Measurements from ENCODE around the gene SF3B2.

The SF3B2 gene

DNA sequence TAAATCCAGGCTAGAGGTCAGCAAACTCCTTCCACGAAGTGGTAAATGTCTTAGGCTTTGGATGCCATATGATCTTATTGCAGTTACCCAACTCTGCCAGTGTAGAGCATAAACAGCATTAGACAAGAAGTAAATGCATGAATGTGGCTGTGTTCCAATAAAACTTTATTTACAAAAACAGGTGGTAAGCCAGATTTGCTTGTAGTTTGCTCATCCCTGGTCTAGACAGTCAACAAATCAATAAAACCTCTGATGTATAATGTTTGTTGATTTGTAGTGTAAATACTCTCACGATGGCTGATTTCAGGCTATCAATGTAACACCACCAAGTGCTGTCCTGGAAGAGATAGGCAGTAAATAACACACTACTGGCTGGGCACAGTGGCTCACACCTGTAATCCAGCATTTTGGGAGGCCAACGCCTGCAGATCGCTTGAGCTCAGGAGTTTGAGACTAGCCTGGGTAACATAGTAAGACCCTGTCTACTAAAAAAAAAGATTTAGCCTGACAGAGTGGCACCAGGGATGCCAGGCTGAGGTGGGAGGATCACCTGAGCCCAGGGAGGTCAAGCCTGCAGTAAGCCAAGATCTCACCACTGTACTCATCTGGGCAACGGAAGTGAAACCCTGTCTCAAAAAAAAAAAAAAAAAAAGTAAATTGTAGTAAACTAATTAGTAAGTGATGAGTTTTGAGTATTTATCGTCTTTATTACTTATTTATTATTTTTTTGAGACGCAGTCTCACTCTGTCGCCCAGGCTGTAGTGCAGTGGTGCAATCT lies 19.0 kb upstream of the SF3B2 start:
- H3K27ac Mint-ChIP-seq: no peak overlapping the region
- no peak for DNase-seq (ENCODE audit: low spot score)
- H3K36me3 Mint-ChIP-seq (ENCODE audit: low read depth): no peaks in the 10 kb centered on the region
- H3K9me3 Mint-ChIP-seq: no peaks in the 10 kb centered on the region
- no peaks in the 10 kb centered on the region for H3K4me1 Mint-ChIP-seq (ENCODE audit: low read depth)
- H3K4me3 Mint-ChIP-seq: no peak overlapping the region
- peaks cover 4% of the 10 kb centered on the region for H3K27me3 Mint-ChIP-seq (ENCODE audit: low read depth)

GRCh38 chr11:66035653-66036333 lies 16.4 kb upstream of the SF3B2 start:
- DNase-seq (ENCODE audit: low spot score): no peak
- Mint-ChIP-seq H3K4me1 (ENCODE audit: low read depth) (no peaks in the 10 kb centered on the region), H3K27me3 (ENCODE audit: low read depth) (peaks cover 4% of the 10 kb centered on the region), H3K36me3 (ENCODE audit: low read depth) (no peaks in the 10 kb centered on the region), H3K9me3 (no peaks in the 10 kb centered on the region), H3K4me3 (no peak overlapping the region), H3K27ac (no peak overlapping the region)

DNA sequence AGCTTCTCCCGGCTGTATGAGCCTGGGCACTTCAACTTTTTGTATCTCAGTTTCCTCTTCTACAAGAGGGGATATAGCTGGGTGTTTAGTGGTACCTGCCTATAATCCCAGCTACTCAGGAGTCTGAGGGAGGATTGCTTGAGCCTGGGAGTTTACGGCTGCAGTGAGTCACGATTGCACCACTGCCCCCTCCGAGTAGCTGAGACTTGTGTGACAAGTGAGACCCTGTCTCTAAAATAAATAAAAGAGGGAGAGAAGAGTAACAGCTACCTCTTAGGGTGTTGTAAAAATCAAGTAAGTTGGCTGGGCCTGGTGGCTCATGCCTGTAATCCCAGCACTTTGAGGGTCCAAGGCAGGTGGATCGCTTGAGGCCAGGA lies 15.8 kb upstream of the SF3B2 start:
- H3K27ac Mint-ChIP-seq: no peak overlapping the region
- H3K4me3 Mint-ChIP-seq: no peak overlapping the region
- no peak for DNase-seq (ENCODE audit: low spot score)
- H3K27me3 Mint-ChIP-seq (ENCODE audit: low read depth): peaks cover 4% of the 10 kb centered on the region
- H3K9me3 Mint-ChIP-seq: no peaks in the 10 kb centered on the region
- no peaks in the 10 kb centered on the region for H3K36me3 Mint-ChIP-seq (ENCODE audit: low read depth)
- H3K4me1 Mint-ChIP-seq (ENCODE audit: low read depth): no peaks in the 10 kb centered on the region

- Mint-ChIP-seq H3K36me3 (ENCODE audit: low read depth) (no peaks in the 10 kb centered on the region), H3K27me3 (ENCODE audit: low read depth) (peaks cover 4% of the 10 kb centered on the region), H3K4me1 (ENCODE audit: low read depth) (no peaks in the 10 kb centered on the region), H3K9me3 (no peaks in the 10 kb centered on the region), H3K27ac (no peak overlapping the region), H3K4me3 (no peak overlapping the region)
- no peak for DNase-seq (ENCODE audit: low spot score)
These were observed 14.8 kb upstream of the SF3B2 start for GRCh38 chr11:66037327-66037726.

DNA sequence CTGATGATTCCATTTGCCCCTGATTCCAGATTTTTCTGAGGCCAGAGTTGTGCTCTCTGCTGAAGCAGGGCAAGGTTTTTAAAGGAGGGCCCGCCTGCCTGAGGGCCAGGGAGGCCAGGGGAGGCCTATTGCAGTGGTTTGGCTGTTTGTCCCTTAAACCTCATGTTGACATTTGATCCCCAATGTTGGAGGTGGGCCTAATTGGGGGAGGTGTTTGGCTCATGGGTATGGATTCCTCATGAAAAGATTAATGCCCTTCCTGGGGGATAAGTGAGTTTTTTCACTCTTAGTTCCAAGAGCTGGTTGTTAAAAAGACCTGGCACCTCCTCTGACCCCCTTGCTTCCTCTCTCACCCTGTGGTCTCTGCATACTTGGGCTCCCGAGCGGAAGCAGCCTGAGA lies 12.4 kb upstream of the SF3B2 start:
- Mint-ChIP-seq H3K9me3 (no peaks in the 10 kb centered on the region), H3K4me1 (ENCODE audit: low read depth) (peaks cover 3% of the 10 kb centered on the region), H3K27ac (no peak overlapping the region), H3K36me3 (ENCODE audit: low read depth) (no peaks in the 10 kb centered on the region), H3K27me3 (ENCODE audit: low read depth) (peaks cover 2% of the 10 kb centered on the region), H3K4me3 (no peak overlapping the region)
- DNase-seq (ENCODE audit: low spot score): no peak

- Mint-ChIP-seq H3K4me1 (ENCODE audit: low read depth) (peaks cover 11% of the 10 kb centered on the region), H3K36me3 (ENCODE audit: low read depth) (no peaks in the 10 kb centered on the region), H3K4me3 (no peak overlapping the region), H3K27ac (no peak overlapping the region), H3K27me3 (ENCODE audit: low read depth) (no peaks in the 10 kb centered on the region), H3K9me3 (no peaks in the 10 kb centered on the region)
- no peak for DNase-seq (ENCODE audit: low spot score)
These were observed 9.8 kb upstream of the SF3B2 start for GRCh38 chr11:66042227-66042995.

DNA sequence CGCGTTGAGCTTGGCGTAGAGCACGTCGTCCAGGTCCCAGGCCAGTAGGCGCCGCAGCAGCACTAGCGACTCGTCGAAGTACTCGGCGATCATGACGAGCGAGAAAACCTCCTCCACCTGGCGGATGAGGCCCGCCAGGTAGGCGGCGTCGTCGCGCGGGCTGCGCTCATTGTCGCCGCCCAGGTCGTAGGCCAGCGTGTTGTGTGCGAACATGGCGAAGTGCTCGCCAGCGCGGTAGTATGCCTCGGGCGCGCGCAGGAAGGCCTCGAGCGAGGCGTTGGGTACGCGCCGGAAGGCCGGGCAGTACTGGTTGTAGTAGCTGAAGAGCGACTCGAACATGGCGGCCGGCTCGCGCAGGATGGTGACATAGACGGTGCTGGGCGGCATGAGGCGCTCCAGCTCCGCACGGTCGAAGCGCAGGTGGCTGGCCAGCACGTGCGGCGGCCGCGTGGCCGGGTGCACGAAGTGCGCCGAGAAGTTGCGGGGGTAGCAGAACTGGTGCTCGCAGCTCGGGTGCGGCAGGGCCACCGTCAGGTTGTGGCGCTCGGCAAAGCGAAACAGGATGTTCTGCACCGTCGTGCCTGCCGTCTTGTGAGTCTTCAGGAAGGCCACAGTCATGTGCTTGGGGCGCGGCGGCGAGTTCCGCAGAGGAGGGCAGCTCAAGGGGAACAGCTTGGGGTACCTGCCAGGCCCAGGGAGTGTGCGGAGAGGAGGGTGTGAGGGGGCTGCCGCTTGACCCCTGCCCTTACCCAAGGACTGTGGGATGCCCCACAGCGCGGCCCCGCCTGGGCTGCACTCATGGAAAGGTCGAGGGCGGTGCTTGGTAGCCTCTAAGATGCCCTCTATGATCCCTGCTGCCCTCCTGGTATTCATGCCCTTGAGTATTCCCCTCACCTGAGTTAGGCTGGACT lies 8.9 kb upstream of the SF3B2 start:
- peaks cover 2% of the 10 kb centered on the region for H3K27me3 Mint-ChIP-seq (ENCODE audit: low read depth)
- H3K9me3 Mint-ChIP-seq: no peaks in the 10 kb centered on the region
- H3K4me1 Mint-ChIP-seq (ENCODE audit: low read depth): peaks cover 11% of the 10 kb centered on the region
- H3K27ac Mint-ChIP-seq: no peak overlapping the region
- DNase-seq (ENCODE audit: low spot score): no peak
- H3K4me3 Mint-ChIP-seq: no peak overlapping the region
- no peaks in the 10 kb centered on the region for H3K36me3 Mint-ChIP-seq (ENCODE audit: low read depth)

GRCh38 chr11:66044757-66045156 lies 7.4 kb upstream of the SF3B2 start:
- Mint-ChIP-seq H3K27me3 (ENCODE audit: low read depth) (peaks cover 5% of the 10 kb centered on the region), H3K4me3 (no peak overlapping the region), H3K4me1 (ENCODE audit: low read depth) (peaks cover 11% of the 10 kb centered on the region), H3K36me3 (ENCODE audit: low read depth) (no peaks in the 10 kb centered on the region), H3K27ac (no peak overlapping the region), H3K9me3 (no peaks in the 10 kb centered on the region)
- DNase-seq (ENCODE audit: low spot score): no peak

DNA sequence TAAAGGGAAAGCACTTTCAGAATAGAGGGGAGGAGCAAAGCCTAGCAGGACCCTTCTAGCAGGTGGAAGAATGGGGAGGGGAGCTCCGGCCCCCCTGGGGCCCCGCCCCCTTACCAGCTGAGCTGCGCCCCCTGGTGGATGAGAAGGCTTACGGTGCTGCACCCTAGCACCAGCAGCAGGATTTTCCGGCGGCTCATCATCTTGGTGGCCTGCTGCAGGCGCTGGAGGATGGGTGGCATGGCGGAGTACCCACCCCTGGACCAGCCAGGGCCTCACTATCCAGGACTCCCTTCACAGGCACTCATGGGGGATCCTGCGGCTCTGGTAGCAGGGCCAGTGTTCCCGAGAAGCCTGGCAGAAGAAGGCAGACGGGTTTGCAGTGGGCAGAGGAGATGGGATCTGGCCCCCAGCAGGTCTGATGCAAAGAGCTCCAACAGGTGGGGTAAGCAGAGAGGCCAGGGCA lies 7.0 kb upstream of the SF3B2 start:
- peaks cover 12% of the 10 kb centered on the region for H3K4me1 Mint-ChIP-seq (ENCODE audit: low read depth)
- no peak overlapping the region for H3K4me3 Mint-ChIP-seq
- no peaks in the 10 kb centered on the region for H3K9me3 Mint-ChIP-seq
- DNase-seq (ENCODE audit: low spot score): peak; percentile 77
- H3K27ac Mint-ChIP-seq: no peak overlapping the region
- no peaks in the 10 kb centered on the region for H3K36me3 Mint-ChIP-seq (ENCODE audit: low read depth)
- H3K27me3 Mint-ChIP-seq (ENCODE audit: low read depth): peaks cover 5% of the 10 kb centered on the region

GRCh38 chr11:66046901-66047300 lies 5.3 kb upstream of the SF3B2 start:
- Mint-ChIP-seq H3K4me1 (ENCODE audit: low read depth) (peaks cover 23% of the 10 kb centered on the region), H3K9me3 (no peaks in the 10 kb centered on the region), H3K36me3 (ENCODE audit: low read depth) (no peaks in the 10 kb centered on the region), H3K27ac (no peak overlapping the region), H3K27me3 (ENCODE audit: low read depth) (peaks cover 5% of the 10 kb centered on the region), H3K4me3 (no peak overlapping the region)
- no peak for DNase-seq (ENCODE audit: low spot score)

GRCh38 chr11:66047541-66048365 lies 4.4 kb upstream of the SF3B2 start:
- H3K9me3 Mint-ChIP-seq: no peaks in the 10 kb centered on the region
- no peak overlapping the region for H3K4me3 Mint-ChIP-seq
- H3K27ac Mint-ChIP-seq: no peak overlapping the region
- peaks cover 5% of the 10 kb centered on the region for H3K27me3 Mint-ChIP-seq (ENCODE audit: low read depth)
- peaks cover 25% of the 10 kb centered on the region for H3K4me1 Mint-ChIP-seq (ENCODE audit: low read depth)
- DNase-seq (ENCODE audit: low spot score): no peak
- peaks cover 6% of the 10 kb centered on the region for H3K36me3 Mint-ChIP-seq (ENCODE audit: low read depth)

GRCh38 chr11:66048547-66049323 lies 3.4 kb upstream of the SF3B2 start, which contains the start of gene GAL3ST3:
Gene GAL3ST3, minus strand, starts transcription at chr11:66049161. Its CDS starts 3,746 bp downstream, at chr11:66045415.
- Mint-ChIP-seq H3K36me3 (ENCODE audit: low read depth) (peaks cover 15% of the 10 kb centered on the region), H3K4me3 (peak within 1 kb of the TSS; percentile 21), H3K9me3 (no peaks in the 10 kb centered on the region), H3K27me3 (ENCODE audit: low read depth) (peaks cover 5% of the 10 kb centered on the region), H3K4me1 (ENCODE audit: low read depth) (peaks cover 30% of the 10 kb centered on the region), H3K27ac (no peak within 1 kb of the TSS)
- DNase-seq (ENCODE audit: low spot score): no peak
